GM06990 (cell line): ENCODE data around the gene DGAT2L6.

Source experiments
- DNase-seq: peaks from one replicate; pipeline ENCODE4 v3.0.0-alpha.2; 2011; ENCODE audit not compliant: insufficient read length; ENCODE audit errors: extremely low read depth
- H3K27me3 ChIP-seq: replicated peaks from 2 replicates; pipeline ENCODE4 v1.6.0; 2011; ENCODE audit warnings: low read length; ENCODE audit not compliant: control insufficient read depth, insufficient read depth
- H3K36me3 ChIP-seq: 2 replicates; pipeline ENCODE4 v1.5.1; 2011; ENCODE audit warnings: low read length; ENCODE audit not compliant: control insufficient read depth, insufficient read depth
- H3K4me3 ChIP-seq: replicated peaks from 2 replicates; pipeline ENCODE4 v1.5.1; 2011; ENCODE audit warnings: low read depth, mild to moderate bottlenecking, control low read depth, low read length
- TF ChIP-seq, protein P1 (sequence below): IDR thresholded peaks from 2 replicates; pipeline ENCODE4 v1.5.1; 2011; ENCODE audit warnings: low read length, control low read depth, mild to moderate bottlenecking, inconsistent platforms; ENCODE audit not compliant: insufficient read depth, poor library complexity, severe bottlenecking

Gene DGAT2L6

DNA sequence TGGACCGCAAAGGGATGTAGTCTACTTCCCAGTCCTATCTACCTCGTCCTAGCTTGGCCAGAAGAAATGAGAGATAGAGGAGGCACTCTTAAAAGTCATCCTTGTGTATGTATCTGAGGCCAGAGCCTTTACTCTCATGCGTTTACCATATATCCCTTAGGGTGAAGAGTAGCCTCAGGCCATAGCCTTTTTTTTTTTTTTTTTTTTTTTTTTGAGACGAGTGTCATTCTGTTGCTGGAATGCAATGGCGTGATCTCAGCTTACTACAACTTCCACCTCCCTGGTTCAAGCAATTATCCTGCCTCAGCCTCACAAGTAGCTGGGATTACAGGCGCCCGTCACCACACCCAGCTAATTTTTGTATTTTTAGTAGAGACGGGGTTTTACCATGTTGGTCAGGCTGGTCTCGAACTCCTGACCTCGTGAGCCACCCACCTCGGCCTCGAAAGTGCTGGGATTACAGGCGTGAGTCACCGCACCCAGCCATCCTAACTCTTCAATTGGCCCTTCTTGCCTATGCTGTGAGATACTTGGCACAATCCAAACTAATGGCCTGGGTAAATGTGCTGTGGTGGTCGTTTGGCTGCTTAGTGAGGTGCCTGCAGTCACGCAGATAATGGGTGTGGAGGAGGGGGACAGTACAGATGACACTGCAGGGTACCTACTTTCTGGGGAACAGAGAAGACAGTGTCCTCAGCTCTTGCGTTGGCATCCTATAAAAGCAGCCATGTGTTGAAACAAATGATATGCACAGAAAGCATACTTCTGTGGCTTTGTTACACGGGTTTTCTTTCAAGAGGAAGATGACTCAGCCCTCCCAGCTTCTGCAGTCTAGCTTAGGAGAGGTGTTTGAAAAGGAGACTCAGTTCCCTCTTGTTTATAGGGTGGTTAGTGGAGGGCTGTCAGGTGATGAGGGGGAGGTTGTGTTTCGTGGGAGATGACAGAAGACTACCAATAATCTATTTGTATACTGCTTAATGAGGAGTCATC, 10.4 kb upstream of the DGAT2L6 start:
- Histone ChIP-seq H3K4me3 (no peak overlapping the region), H3K27me3 (no peaks in the 10 kb centered on the region), H3K36me3 (peaks cover 1% of the 10 kb centered on the region)
- TF ChIP-seq, protein P1, sequence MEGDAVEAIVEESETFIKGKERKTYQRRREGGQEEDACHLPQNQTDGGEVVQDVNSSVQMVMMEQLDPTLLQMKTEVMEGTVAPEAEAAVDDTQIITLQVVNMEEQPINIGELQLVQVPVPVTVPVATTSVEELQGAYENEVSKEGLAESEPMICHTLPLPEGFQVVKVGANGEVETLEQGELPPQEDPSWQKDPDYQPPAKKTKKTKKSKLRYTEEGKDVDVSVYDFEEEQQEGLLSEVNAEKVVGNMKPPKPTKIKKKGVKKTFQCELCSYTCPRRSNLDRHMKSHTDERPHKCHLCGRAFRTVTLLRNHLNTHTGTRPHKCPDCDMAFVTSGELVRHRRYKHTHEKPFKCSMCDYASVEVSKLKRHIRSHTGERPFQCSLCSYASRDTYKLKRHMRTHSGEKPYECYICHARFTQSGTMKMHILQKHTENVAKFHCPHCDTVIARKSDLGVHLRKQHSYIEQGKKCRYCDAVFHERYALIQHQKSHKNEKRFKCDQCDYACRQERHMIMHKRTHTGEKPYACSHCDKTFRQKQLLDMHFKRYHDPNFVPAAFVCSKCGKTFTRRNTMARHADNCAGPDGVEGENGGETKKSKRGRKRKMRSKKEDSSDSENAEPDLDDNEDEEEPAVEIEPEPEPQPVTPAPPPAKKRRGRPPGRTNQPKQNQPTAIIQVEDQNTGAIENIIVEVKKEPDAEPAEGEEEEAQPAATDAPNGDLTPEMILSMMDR = no peak
- DNase-seq = no peak

DNA sequence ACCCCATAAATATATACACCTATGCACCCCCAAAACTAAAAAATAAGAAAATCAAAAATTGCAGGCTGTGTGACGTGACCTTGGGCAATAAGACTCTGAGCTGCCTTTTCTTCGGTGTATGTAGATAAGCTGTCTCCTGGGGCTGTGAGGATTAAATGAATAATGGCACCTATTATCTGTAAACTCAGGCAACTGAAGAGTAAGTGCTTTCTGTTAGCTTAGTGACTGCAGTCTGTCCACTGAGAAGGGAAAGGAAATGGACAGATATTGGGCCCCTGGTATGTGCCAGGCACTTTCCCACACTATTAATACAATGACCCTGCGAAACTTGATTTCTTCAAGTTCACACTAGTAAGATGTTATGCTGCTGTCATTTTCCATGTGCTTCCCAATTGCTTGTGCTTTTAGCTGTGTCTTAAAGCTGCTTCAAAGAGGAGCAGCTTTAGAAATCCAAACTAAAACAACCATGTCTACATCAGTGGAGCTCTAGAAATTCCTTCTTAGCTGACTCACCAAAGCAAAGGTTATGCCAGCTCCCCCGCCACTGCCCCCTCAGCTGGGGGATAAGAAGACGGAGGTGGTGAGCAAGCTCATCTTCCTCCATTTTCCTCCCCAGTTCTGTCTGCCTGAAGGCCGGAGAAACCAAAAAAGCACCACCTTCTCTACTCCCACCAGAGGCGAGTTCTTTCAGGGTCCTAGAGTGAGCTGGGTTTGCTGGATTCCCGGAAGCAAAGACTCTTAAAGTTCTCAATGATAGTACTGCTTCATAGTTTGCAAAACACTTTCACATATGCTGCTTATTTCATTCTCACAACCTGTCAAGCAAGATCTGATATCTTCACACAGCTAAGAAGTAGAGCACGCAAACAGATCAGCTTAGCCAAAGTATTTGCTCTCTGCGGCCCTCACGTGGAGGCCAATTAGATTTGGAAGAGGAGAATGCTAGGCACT, 8.8 kb upstream of the DGAT2L6 start:
- DNase-seq = no peak
- TF ChIP-seq, protein P1 = no peak
- H3K27me3 ChIP-seq = no peaks in the 10 kb centered on the region
- H3K36me3 ChIP-seq = peaks cover 1% of the 10 kb centered on the region
- no peak overlapping the region for H3K4me3 ChIP-seq

DNA sequence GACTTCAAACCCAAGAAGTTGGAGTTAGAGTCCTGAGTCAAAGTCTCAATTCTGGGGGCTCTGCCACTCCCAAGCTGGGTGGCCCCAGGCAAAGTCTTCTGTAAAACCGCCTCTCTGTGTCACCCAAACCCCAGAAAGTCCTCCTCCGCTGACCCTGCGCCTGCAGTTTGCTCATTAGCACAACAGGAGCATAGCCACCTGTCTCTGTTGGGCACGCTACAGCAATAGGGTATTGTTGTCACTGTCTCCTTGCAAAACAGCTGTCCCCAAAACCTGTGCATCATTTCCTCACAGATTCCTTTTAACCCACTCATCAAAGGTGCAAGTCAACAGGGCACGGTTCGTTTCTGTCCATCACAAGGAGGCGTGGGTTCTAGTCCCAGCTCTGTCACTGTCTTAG, 8.0 kb upstream of the DGAT2L6 start:
- H3K36me3 ChIP-seq = peaks cover 1% of the 10 kb centered on the region
- no peak for DNase-seq
- TF ChIP-seq, protein P1 = no peak
- no peaks in the 10 kb centered on the region for H3K27me3 ChIP-seq
- no peak overlapping the region for H3K4me3 ChIP-seq

DNA sequence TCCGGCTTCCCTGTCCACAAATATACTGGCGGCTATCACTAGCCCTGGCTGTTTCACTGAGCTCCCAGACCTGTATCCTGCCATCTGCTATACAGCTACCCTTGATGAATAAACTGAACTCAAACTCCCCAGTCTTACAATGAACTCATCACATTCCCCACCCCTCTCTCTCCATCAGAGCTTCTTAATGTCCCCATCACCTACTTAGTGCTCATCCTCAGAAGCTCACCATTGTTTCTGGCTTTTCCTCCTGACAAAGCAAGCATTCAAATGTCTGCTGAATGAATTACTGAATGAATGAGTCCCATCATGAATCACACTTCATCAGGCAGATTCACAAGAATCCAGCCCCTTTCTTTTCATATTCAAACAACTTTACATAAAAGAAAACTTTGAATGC, 5.7 kb upstream of the DGAT2L6 start:
- H3K27me3 ChIP-seq = no peaks in the 10 kb centered on the region
- DNase-seq = no peak
- H3K36me3 ChIP-seq = peaks cover 1% of the 10 kb centered on the region; the same call in 1 of the 2 replicates
- TF ChIP-seq, protein P1 = no peak
- H3K4me3 ChIP-seq = no peak overlapping the region

DNA sequence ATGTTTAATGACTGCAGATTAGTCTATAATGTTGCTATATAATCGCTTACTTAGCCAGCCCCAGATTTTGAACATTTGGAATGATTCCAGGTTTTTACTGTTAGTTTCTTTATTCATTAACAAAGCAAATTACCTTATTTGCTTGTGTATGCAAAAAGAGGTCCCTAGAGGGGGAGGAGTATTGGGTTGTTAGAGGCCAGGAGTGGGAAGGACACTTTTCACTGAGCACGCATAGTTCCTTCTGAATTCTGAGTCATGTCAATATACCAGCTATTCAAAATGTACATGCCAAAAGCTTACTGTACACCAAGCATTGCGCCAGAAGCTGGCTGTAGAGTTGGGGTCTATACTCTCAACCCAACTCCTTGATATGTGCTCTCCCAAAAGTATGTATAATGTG, 5.1 kb upstream of the DGAT2L6 start:
- Histone ChIP-seq H3K4me3 (no peak overlapping the region), H3K27me3 (no peaks in the 10 kb centered on the region), H3K36me3 (no peaks in the 10 kb centered on the region)
- TF ChIP-seq, protein P1 = no peak
- DNase-seq = no peak
